HG03432 (cell line): ENCODE results near the gene NOTUM.

Source experiments
- ATAC-seq: cut with Tn5 transposase; IDR thresholded peaks from one replicate; pipeline ENCODE4 v1.9.1; 2021; ENCODE audit warnings: mild to moderate bottlenecking, moderate library complexity; ENCODE audit not compliant: unreplicated experiment

Gene NOTUM

GRCh38 chr17:81940538-81941483 is 20.2 kb downstream of the NOTUM start:
- ATAC-seq = no peak

- no peak for ATAC-seq
These were observed 21.1 kb downstream of the NOTUM start for GRCh38 chr17:81939881-81940385.

- no peak for ATAC-seq
These were observed 21.8 kb downstream of the NOTUM start for GRCh38 chr17:81939218-81939617.

GRCh38 chr17:81935709-81936084 is 25.3 kb downstream of the NOTUM start:
- ATAC-seq = no peak

GRCh38 chr17:81934850-81935708 is 25.9 kb downstream of the NOTUM start:
- no peak for ATAC-seq

- no peak for ATAC-seq
These were observed 26.8 kb downstream of the NOTUM start for GRCh38 chr17:81934098-81934757.

- no peak for ATAC-seq
These were observed 27.7 kb downstream of the NOTUM start for GRCh38 chr17:81933178-81933699.

- no peak for ATAC-seq
These were observed 28.5 kb downstream of the NOTUM start for GRCh38 chr17:81932333-81932983.

- ATAC-seq = no peak
These were observed 29.2 kb downstream of the NOTUM start for GRCh38 chr17:81931557-81932332.

GRCh38 chr17:81931189-81931556 is 29.8 kb downstream of the NOTUM start:
- ATAC-seq = no peak

GRCh38 chr17:81930142-81931125 is 30.6 kb downstream of the NOTUM start:
- ATAC-seq = no peak

GRCh38 chr17:81929253-81930141 is 31.5 kb downstream of the NOTUM start:
- ATAC-seq = no peak

GRCh38 chr17:81928544-81929252 is 32.3 kb downstream of the NOTUM start:
- ATAC-seq = no peak

GRCh38 chr17:81927653-81928543 is 33.1 kb downstream of the NOTUM start, which contains the start of gene MAFG:
Gene MAFG (minus strand): TSS chr17:81927735. CDS start chr17:81923185, 4,550 bp downstream.
- peak; percentile 68 for ATAC-seq

GRCh38 chr17:81927152-81927652 is 33.8 kb downstream of the NOTUM start:
- no peak for ATAC-seq
